Measurements from ENCODE around the gene ADARB1.

ADARB1 gene

GRCh38 chr21:45257673-45258341, 183.4 kb downstream of the ADARB1 start:
- DNase-seq (ENCODE audit: low spot score): peak; percentile 28
- no peak for TF ChIP-seq CTCF (IDR thresholded peaks at IDR 0.05; ENCODE audit: extremely low read depth, missing control alignments)

- TF ChIP-seq CTCF (IDR thresholded peaks at IDR 0.05; ENCODE audit: extremely low read depth, missing control alignments): no peak
- DNase-seq (ENCODE audit: low spot score): no peak
Observed at GRCh38 chr21:45258466-45258865, 184.1 kb downstream of the ADARB1 start.

- no peak for DNase-seq (ENCODE audit: low spot score)
- TF ChIP-seq CTCF (IDR thresholded peaks at IDR 0.05; ENCODE audit: extremely low read depth, missing control alignments): no peak
Observed at GRCh38 chr21:45259206-45259840, 184.9 kb downstream of the ADARB1 start.

GRCh38 chr21:45260191-45260825, 185.9 kb downstream of the ADARB1 start:
- TF ChIP-seq CTCF (IDR thresholded peaks at IDR 0.05; ENCODE audit: extremely low read depth, missing control alignments): no peak
- no peak for DNase-seq (ENCODE audit: low spot score)

GRCh38 chr21:45261093-45261492, 186.7 kb downstream of the ADARB1 start:
- TF ChIP-seq CTCF (IDR thresholded peaks at IDR 0.05; ENCODE audit: extremely low read depth, missing control alignments): no peak
- no peak for DNase-seq (ENCODE audit: low spot score)

GRCh38 chr21:45262041-45262581, 187.7 kb downstream of the ADARB1 start:
- TF ChIP-seq CTCF (IDR thresholded peaks at IDR 0.05; ENCODE audit: extremely low read depth, missing control alignments): no peak
- no peak for DNase-seq (ENCODE audit: low spot score)

GRCh38 chr21:45262616-45263015, 188.2 kb downstream of the ADARB1 start:
- no peak for DNase-seq (ENCODE audit: low spot score)
- no peak for TF ChIP-seq CTCF (IDR thresholded peaks at IDR 0.05; ENCODE audit: extremely low read depth, missing control alignments)

Measured in GM20000 (cell line).